Measurements from ENCODE around the gene MED22. TPM values are rescaled to one million over a fixed set of nuclear protein-coding genes. Genes with fewer than 3 reads are reported as not detected.

MED22 gene
- total and polyA plus RNA-seq, 4 donors = 11.4 to 32.0 (median 20.1) TPM

GRCh38 chr9:133333566-133333965 lies 14.4 kb downstream of the MED22 start:
- Histone ChIP-seq H3K27ac (ENCODE audit: low read depth in 1 of 2, low read length in 1 of 2) (no peak overlapping the region), H3K4me3 (no peak overlapping the region), H3K4me1 (ENCODE audit: control insufficient read depth in 5 of 5, insufficient read depth in 5 of 5, low read length in 5 of 5) (peaks cover 0 to 14% (median 3%) of the 10 kb centered on the region in 5 donors), H3K36me3 (ENCODE audit: control insufficient read depth in 4 of 4, insufficient read depth in 4 of 4, low read length in 4 of 4) (peaks cover 14 to 38% (median 24%) of the 10 kb centered on the region in 4 donors), H3K9me3 (ENCODE audit: control insufficient read depth in 4 of 4, insufficient read depth in 3 of 4, low read length in 3 of 4) (no peaks in the 10 kb centered on the region), H3K27me3 (ENCODE audit: control insufficient read depth in 3 of 3, insufficient read depth in 3 of 3, low read length in 2 of 3) (no peaks in the 10 kb centered on the region), H3K9ac (ENCODE audit: insufficient read depth in 1 of 2, low read length in 2 of 2) (no peak overlapping the region)
- no peak for TF ChIP-seq CTCF (IDR thresholded peaks at IDR 0.05; ENCODE audit: control extremely low read depth, extremely low read depth)
- no peak for ATAC-seq (ENCODE audit: insufficient read depth, low FRiP score)
- DNase-seq = no peak
- 93 to 97% methylated on average over 10 of the region's 10 CpGs for WGBS, 2 donors

GRCh38 chr9:133333011-133333410 lies 14.9 kb downstream of the MED22 start:
- H3K9me3 ChIP-seq (ENCODE audit: control insufficient read depth in 4 of 4, insufficient read depth in 3 of 4, low read length in 3 of 4) = no peaks in the 10 kb centered on the region
- TF ChIP-seq CTCF (IDR thresholded peaks at IDR 0.05; ENCODE audit: control extremely low read depth, extremely low read depth) = no peak
- H3K27ac ChIP-seq (ENCODE audit: low read depth in 1 of 2, low read length in 1 of 2) = no peak overlapping the region
- H3K36me3 ChIP-seq (ENCODE audit: control insufficient read depth in 4 of 4, insufficient read depth in 4 of 4, low read length in 4 of 4) = peaks cover 14 to 38% (median 24%) of the 10 kb centered on the region in 4 donors
- peaks cover 0 to 14% (median 3%) of the 10 kb centered on the region in 5 donors for H3K4me1 ChIP-seq (ENCODE audit: control insufficient read depth in 5 of 5, insufficient read depth in 5 of 5, low read length in 5 of 5)
- H3K27me3 ChIP-seq (ENCODE audit: control insufficient read depth in 3 of 3, insufficient read depth in 3 of 3, low read length in 2 of 3) = no peaks in the 10 kb centered on the region
- no peak overlapping the region for H3K9ac ChIP-seq (ENCODE audit: insufficient read depth in 1 of 2, low read length in 2 of 2)
- no peak overlapping the region for H3K4me3 ChIP-seq
- WGBS, 2 donors = 92 to 95% methylated on average over 11 of the region's 11 CpGs
- no peak for DNase-seq
- ATAC-seq (ENCODE audit: insufficient read depth, low FRiP score) = no peak

- 91 to 95% methylated on average over 20 of the region's 20 CpGs for WGBS, 2 donors
- Histone ChIP-seq H3K4me3 (no peak overlapping the region), H3K27ac (ENCODE audit: low read depth in 1 of 2, low read length in 1 of 2) (no peak overlapping the region), H3K9me3 (ENCODE audit: control insufficient read depth in 4 of 4, insufficient read depth in 3 of 4, low read length in 3 of 4) (no peaks in the 10 kb centered on the region), H3K9ac (ENCODE audit: insufficient read depth in 1 of 2, low read length in 2 of 2) (no peak overlapping the region), H3K27me3 (ENCODE audit: control insufficient read depth in 3 of 3, insufficient read depth in 3 of 3, low read length in 2 of 3) (no peaks in the 10 kb centered on the region), H3K36me3 (ENCODE audit: control insufficient read depth in 4 of 4, insufficient read depth in 4 of 4, low read length in 4 of 4) (peaks cover 14 to 38% (median 24%) of the 10 kb centered on the region in 4 donors), H3K4me1 (ENCODE audit: control insufficient read depth in 5 of 5, insufficient read depth in 5 of 5, low read length in 5 of 5) (peaks cover 0 to 14% (median 3%) of the 10 kb centered on the region in 5 donors)
- DNase-seq = no peak
- no peak for ATAC-seq (ENCODE audit: insufficient read depth, low FRiP score)
- TF ChIP-seq CTCF (IDR thresholded peaks at IDR 0.05; ENCODE audit: control extremely low read depth, extremely low read depth) = no peak
Measured at GRCh38 chr9:133332381-133332730, 15.6 kb downstream of the MED22 start.
